Mucosa of descending colon (tissue), 3 donors: ENCODE measurements around the gene PAQR7. TPM values are rescaled to one million over a fixed set of nuclear protein-coding genes. Genes with fewer than 3 reads are reported as not detected.

Experiments used
- ATAC-seq: fragments of 200-7000 bp; cut with Tn5 transposase; one replicate; pipeline ENCODE4 v1.9.1; 2020; ENCODE audit warnings: mild to moderate bottlenecking, moderate library complexity
- DNase-seq, 3 donors: peaks; one replicate each; pipeline ENCODE4 v3.0.0-alpha.2; 2020
- H3K36me3 ChIP-seq: fragments of 200-600 bp; one replicate; pipeline ENCODE4 v1.8.0; 2021; ENCODE audit warnings: low read depth, mild to moderate bottlenecking
- H3K4me1 ChIP-seq: fragments of 200-600 bp; one replicate; pipeline ENCODE4 v1.8.0; 2021; ENCODE audit warnings: low read depth, mild to moderate bottlenecking
- H3K4me3 ChIP-seq: fragments of 200-600 bp; one replicate; pipeline ENCODE4 v1.8.0; 2021; ENCODE audit warnings: mild to moderate bottlenecking
- H3K9me3 ChIP-seq: fragments of 200-600 bp; one replicate; pipeline ENCODE4 v1.8.0; 2021; ENCODE audit warnings: mild to moderate bottlenecking
- intact Hi-C, 2 donors: fragments of 100-400 bp; cut with DNase I in 1 of 2; cut with micrococcal nuclease in 1 of 2; formaldehyde crosslinking; loops; one replicate each; pipeline versions ENCODE4 v1.11.0 to v1.11.1; 2022; cut with DNase I, micrococcal nuclease
- total RNA-seq, 3 donors: library from RNA; stranded (reverse); fragmentation: NEBNext Ultra II Directional in 2 of 3; extraction: Animal tissue kit (Norgen Biotek cat#: 25700) in 2 of 3; gene quantifications; one replicate each; pipeline versions ENCODE4 v1.2.1 to v1.2.4, GENCODE V29; 2021 to 2023
- TF ChIP-seq, protein P1 (sequence below): fragments of 200-600 bp; IDR thresholded peaks from one replicate; pipeline ENCODE4 v1.8.0; 2022; ENCODE audit warnings: antibody characterized with exemption, mild to moderate bottlenecking
- donor health status: DM: no; HTN: no; CAD: no; lungs with moderate emphysema.
- donor health status: DM: no; HTN: no; CAD: no.
- donor health status: DM: no; HTN: yes; CAD: no.

Gene PAQR7
- total RNA-seq, 3 donors from 2014 or later = 2.5 to 7.7 (median 2.7) TPM

DNA sequence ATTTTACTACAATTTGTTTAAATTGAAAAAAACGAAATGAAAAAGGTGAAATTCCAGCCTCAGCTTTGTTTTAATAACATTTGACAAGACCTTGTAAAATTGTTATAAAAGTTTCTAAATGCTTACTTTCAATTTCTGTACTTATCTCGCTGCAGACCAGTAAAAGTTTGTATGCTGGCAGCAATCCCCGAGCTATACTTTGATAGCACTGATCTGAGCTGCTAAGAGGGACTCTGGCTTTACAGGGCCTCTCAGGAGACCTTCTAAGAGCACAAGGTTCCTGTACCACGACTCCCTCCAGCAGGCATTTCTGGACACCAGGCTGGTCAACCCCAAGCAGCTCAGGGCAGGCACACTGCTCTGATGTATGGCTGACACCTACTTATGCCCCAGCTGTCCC lies 17.6 kb upstream of the PAQR7 start:
- intact Hi-C loops = no loop called here
- TF ChIP-seq, protein P1, sequence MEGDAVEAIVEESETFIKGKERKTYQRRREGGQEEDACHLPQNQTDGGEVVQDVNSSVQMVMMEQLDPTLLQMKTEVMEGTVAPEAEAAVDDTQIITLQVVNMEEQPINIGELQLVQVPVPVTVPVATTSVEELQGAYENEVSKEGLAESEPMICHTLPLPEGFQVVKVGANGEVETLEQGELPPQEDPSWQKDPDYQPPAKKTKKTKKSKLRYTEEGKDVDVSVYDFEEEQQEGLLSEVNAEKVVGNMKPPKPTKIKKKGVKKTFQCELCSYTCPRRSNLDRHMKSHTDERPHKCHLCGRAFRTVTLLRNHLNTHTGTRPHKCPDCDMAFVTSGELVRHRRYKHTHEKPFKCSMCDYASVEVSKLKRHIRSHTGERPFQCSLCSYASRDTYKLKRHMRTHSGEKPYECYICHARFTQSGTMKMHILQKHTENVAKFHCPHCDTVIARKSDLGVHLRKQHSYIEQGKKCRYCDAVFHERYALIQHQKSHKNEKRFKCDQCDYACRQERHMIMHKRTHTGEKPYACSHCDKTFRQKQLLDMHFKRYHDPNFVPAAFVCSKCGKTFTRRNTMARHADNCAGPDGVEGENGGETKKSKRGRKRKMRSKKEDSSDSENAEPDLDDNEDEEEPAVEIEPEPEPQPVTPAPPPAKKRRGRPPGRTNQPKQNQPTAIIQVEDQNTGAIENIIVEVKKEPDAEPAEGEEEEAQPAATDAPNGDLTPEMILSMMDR = no peak
- H3K36me3 ChIP-seq = no peaks in the 10 kb centered on the region
- DNase-seq = no peak
- H3K4me3 ChIP-seq = no peak overlapping the region
- no peak for ATAC-seq
- no peaks in the 10 kb centered on the region for H3K9me3 ChIP-seq
- peaks cover 13% of the 10 kb centered on the region for H3K4me1 ChIP-seq

DNA sequence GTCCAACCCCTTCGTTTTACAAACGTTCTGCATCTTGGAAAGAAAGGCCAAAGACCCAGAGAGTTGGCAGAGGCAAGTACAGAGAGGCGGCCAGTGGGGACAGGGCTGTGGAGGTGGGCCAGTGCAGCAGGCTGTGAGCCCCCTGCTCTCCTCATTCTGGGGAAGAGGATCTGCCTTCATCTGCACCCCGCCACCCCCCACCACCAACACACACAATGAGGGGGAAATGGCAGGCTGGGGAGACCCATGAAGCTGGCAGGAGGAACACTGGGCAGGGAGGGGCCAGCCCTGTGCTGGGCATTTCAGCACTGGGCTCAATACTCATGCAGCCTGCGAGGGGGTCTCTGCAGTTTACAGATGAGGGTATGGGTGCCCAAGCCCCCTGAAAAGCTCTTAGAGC lies 16.1 kb upstream of the PAQR7 start:
- no peaks in the 10 kb centered on the region for H3K9me3 ChIP-seq
- intact Hi-C loops = no loop called here
- ATAC-seq = no peak
- H3K4me1 ChIP-seq = peaks cover 13% of the 10 kb centered on the region
- DNase-seq = no peak
- TF ChIP-seq, protein P1 = no peak
- H3K36me3 ChIP-seq = no peaks in the 10 kb centered on the region
- H3K4me3 ChIP-seq = no peak overlapping the region

DNA sequence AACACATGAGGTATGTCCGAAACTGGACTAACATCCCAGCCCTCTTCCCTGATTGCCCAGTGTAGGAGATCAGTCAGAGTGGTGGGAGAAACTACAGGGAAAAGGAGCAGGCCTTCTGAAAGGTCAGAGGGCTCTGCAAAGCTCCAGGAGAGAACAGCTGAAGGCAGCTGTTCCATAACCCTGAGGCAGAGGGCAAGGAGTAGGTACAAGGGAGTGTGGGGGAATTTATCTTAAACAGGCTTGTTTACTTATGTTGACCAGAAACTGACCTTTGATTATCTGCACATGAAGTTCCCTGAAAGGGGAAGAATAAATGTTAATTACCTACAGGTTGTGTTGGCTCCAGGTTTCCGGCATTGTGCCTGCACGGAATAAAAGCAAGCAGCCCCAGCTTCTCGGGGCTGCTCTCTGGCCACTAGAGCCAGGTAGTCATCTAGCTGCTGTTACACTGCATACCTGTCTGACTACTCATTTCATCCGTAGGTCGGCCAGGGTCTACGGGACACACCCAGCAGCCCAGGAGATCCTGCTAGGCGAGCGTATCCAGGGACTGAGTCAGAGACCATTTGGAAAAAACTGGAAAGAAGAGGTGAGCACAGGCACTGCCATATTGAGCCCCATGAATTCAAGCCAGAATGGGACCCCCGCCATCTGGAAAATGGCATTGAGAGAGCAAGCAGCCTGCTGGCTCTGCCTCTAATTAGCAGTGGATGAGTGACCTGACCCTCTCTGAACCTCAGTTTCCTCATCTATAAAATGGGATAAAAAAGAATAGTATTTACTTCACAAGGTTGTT lies 14.9 kb upstream of the PAQR7 start:
- peak; percentile 86 for ATAC-seq
- Histone ChIP-seq H3K4me3 (no peak overlapping the region), H3K9me3 (no peaks in the 10 kb centered on the region), H3K36me3 (no peaks in the 10 kb centered on the region), H3K4me1 (peaks cover 9% of the 10 kb centered on the region)
- peak; percentile 56 to 70 (median 61) for DNase-seq
- intact Hi-C loops = no loop called here
- TF ChIP-seq, protein P1 = no peak

DNA sequence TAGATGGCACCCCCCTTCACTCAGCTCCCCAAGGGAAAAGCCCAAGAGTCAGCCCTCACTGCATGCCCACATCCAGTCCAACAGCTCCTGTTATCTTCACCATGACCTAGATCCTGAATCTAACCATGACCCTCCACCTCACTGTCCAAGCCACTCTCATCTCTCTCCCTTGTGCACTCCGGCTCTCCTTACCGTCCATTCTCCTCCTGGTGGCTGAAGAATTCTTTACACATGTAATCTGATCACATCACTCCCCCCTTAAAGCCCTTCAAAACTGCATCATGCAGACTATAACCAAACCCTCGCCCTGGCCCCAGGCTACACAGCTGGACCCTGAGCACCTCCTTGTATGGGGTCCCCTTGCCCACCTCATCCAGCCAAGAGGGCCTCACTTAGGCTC lies 14.0 kb upstream of the PAQR7 start:
- Histone ChIP-seq H3K4me3 (no peak overlapping the region), H3K4me1 (peaks cover 9% of the 10 kb centered on the region), H3K9me3 (no peaks in the 10 kb centered on the region), H3K36me3 (no peaks in the 10 kb centered on the region)
- DNase-seq (no peak), ATAC-seq (peak; percentile 2)
- TF ChIP-seq, protein P1 = no peak
- intact Hi-C loops = no loop called here

DNA sequence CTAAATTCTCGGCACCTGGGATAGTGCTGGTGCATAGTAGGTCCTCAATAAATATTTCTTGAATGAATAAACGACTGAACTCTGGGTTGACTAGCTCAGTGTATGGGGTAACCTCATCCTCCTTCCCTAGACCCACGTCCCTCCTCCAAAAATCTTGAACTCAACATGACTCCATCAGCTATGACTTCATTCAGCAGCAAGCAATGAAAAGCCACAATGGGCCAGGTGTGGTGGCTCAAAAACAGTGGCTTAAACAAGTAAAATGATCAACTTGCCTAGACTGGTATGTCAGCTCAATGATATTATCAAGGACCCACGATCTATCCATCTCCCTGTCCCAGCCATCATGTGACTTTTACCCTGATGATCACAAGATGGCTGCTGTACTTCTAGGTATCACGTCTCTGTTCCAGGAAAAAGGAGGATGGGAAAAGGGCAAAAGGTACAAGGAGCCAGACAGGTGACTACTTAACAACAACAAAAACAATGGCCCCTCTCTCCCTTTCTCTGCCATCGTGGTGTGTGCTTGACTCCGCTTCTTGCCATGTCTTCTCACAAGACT lies 13.0 kb upstream of the PAQR7 start:
- H3K9me3 ChIP-seq = no peaks in the 10 kb centered on the region
- DNase-seq = no peak
- no peaks in the 10 kb centered on the region for H3K36me3 ChIP-seq
- ATAC-seq = no peak
- peaks cover 9% of the 10 kb centered on the region for H3K4me1 ChIP-seq
- no peak overlapping the region for H3K4me3 ChIP-seq
- intact Hi-C loops = no loop called here
- TF ChIP-seq, protein P1 = no peak
